VCaP (cell line): ENCODE measurements around the gene PLPP1.

Experiments used
- H3K27ac ChIP-seq: fragments of 450-650 bp; 2 replicates; pipeline ENCODE4 v1.5.1; 2017
- CTCF ChIP-seq: fragments of 450-650 bp; conservative IDR thresholded peaks from 2 replicates; pipeline ENCODE4 v1.5.1; 2017; ENCODE audit warnings: mild to moderate bottlenecking, moderate library complexity

PLPP1 gene

GRCh38 chr5:55534436-55535198 is at the start of gene PLPP1:
TSS of gene PLPP1 (minus strand) at chr5:55534964. CDS start at chr5:55534629, 335 bp downstream.
- peak within 1 kb of the TSS; percentile 91 for H3K27ac ChIP-seq
- TF ChIP-seq CTCF: no peak

GRCh38 chr5:55583578-55583977 is 48.8 kb upstream of the PLPP1 start:
- TF ChIP-seq CTCF: no peak
- H3K27ac ChIP-seq: no peak overlapping the region

GRCh38 chr5:55582256-55582655 is 47.5 kb upstream of the PLPP1 start:
- TF ChIP-seq CTCF: no peak
- no peak overlapping the region for H3K27ac ChIP-seq

- TF ChIP-seq CTCF: no peak
- H3K27ac ChIP-seq: no peak overlapping the region
Observed at GRCh38 chr5:55580042-55580441, 45.3 kb upstream of the PLPP1 start.

GRCh38 chr5:55578771-55579170 is 44.0 kb upstream of the PLPP1 start:
- H3K27ac ChIP-seq: peak overlapping the region; percentile 95; the same call in 1 of the 2 replicates
- TF ChIP-seq CTCF: no peak

GRCh38 chr5:55577353-55578060 is 42.7 kb upstream of the PLPP1 start:
- peak overlapping the region; percentile 95 for H3K27ac ChIP-seq
- no peak for TF ChIP-seq CTCF

- peak overlapping the region; percentile 95 for H3K27ac ChIP-seq
- TF ChIP-seq CTCF: no peak
Observed at GRCh38 chr5:55576661-55577060, 41.9 kb upstream of the PLPP1 start.
